Iris pigment epithelial cell (primary cell): ENCODE data around the gene RAI14.
"Not testable (repeated sequence)": the region's sequence is repeated elsewhere in the genome, so short reads cannot be mapped to it uniquely, and the experiment has no call there.

Source experiments
- DNase-seq: peaks from one replicate; pipeline ENCODE4 v3.0.0-alpha.2; 2011; ENCODE audit warnings: low read depth

The RAI14 gene

GRCh38 chr5:34731435-34732232 lies 75.5 kb downstream of the RAI14 start:
- DNase-seq = no peak

GRCh38 chr5:34734326-34734725 lies 78.2 kb downstream of the RAI14 start:
- peak; percentile 56 for DNase-seq

- DNase-seq = peak; percentile 77
Observed at GRCh38 chr5:34735491-34736426, 79.6 kb downstream of the RAI14 start.

- DNase-seq = peak; percentile 69
Observed at GRCh38 chr5:34736445-34737115, 80.5 kb downstream of the RAI14 start.

GRCh38 chr5:34737731-34738130 lies 81.6 kb downstream of the RAI14 start:
- no peak for DNase-seq

- DNase-seq = no peak
Observed at GRCh38 chr5:34738381-34738780, 82.3 kb downstream of the RAI14 start.

GRCh38 chr5:34740389-34740806 lies 84.3 kb downstream of the RAI14 start:
- DNase-seq = no peak

GRCh38 chr5:34742061-34742460 lies 85.9 kb downstream of the RAI14 start:
- no peak for DNase-seq

- peak; percentile 99 for DNase-seq
Observed at GRCh38 chr5:34743878-34744277, 87.8 kb downstream of the RAI14 start.

- DNase-seq = no peak
Observed at GRCh38 chr5:34748431-34748830, 92.3 kb downstream of the RAI14 start.

GRCh38 chr5:34749431-34749873 lies 93.3 kb downstream of the RAI14 start:
- peak; percentile 88 for DNase-seq

- DNase-seq = no peak
Observed at GRCh38 chr5:34750206-34750605, 94.1 kb downstream of the RAI14 start.

- DNase-seq = no peak
Observed at GRCh38 chr5:34751807-34752736, 95.9 kb downstream of the RAI14 start.

- not testable (repeated sequence) for DNase-seq
Observed at GRCh38 chr5:34753236-34753635, 97.1 kb downstream of the RAI14 start.

- no peak for DNase-seq
Observed at GRCh38 chr5:34755926-34756325, 99.8 kb downstream of the RAI14 start.

GRCh38 chr5:34756781-34757624 lies 100.9 kb downstream of the RAI14 start:
- DNase-seq = peak; percentile 50

- no peak for DNase-seq
Observed at GRCh38 chr5:34758514-34758913, 102.4 kb downstream of the RAI14 start.

GRCh38 chr5:34759213-34759612 lies 103.1 kb downstream of the RAI14 start:
- peak; percentile 75 for DNase-seq

- no peak for DNase-seq
Observed at GRCh38 chr5:34765662-34766061, 109.5 kb downstream of the RAI14 start.

- DNase-seq = no peak
Observed at GRCh38 chr5:34767180-34767579, 111.1 kb downstream of the RAI14 start.
